MCF 10A (cell line): ENCODE data around the gene GMPPA. TPM values are rescaled to one million over a fixed set of nuclear protein-coding genes. Genes with fewer than 3 reads are reported as not detected.

Source experiments
- BruUV-seq: library from RNA; stranded (reverse); fragments of 400-500 nt; replicated peaks from 2 replicates; lab custom pipeline; 2021; lab: Mats Ljungman, UMichigan
- CTCF ChIA-PET: fragments of 300-600 bp; sonication (Branson Sonifier 250); formaldehyde crosslinking; extraction: SDS; loops from one replicate; lab custom pipeline; 2021; ENCODE audit warnings: antibody characterized with exemption, inconsistent platforms; lab: Yijun Ruan, JAX
- POLR2A ChIA-PET: fragments of 300-600, 350-650 bp; sonication (Branson Sonifier 250); formaldehyde crosslinking; extraction: SDS; loops from one replicate; lab custom pipeline; 2020; ENCODE audit warnings: antibody characterized with exemption, inconsistent platforms; lab: Yijun Ruan, JAX
- DNase-seq: peaks from one replicate; pipeline ENCODE4 v3.0.0-alpha.2; 2018; ENCODE audit not compliant: unreplicated experiment
- H3K27ac Mint-ChIP-seq: one replicate; pipeline ENCODE4 v1.8.0; 2022; ENCODE audit warnings: mild to moderate bottlenecking, low read depth, mixed read lengths; ENCODE audit not compliant: unreplicated experiment
- H3K27me3 Mint-ChIP-seq: one replicate; pipeline ENCODE4 v1.8.0; 2022; ENCODE audit warnings: mixed read lengths; ENCODE audit not compliant: insufficient read depth, unreplicated experiment
- H3K36me3 Mint-ChIP-seq: one replicate; pipeline ENCODE4 v1.8.0; 2022; ENCODE audit warnings: mild to moderate bottlenecking, moderate library complexity, mixed read lengths; ENCODE audit not compliant: insufficient read depth, unreplicated experiment
- H3K4me1 Mint-ChIP-seq: one replicate; pipeline ENCODE4 v1.8.0; 2022; ENCODE audit warnings: mixed read lengths; ENCODE audit not compliant: insufficient read depth, unreplicated experiment
- H3K4me3 Mint-ChIP-seq: one replicate; pipeline ENCODE4 v1.8.0; 2022; ENCODE audit warnings: mild to moderate bottlenecking, moderate library complexity, mixed read lengths; ENCODE audit not compliant: unreplicated experiment
- H3K9me3 Mint-ChIP-seq: one replicate; pipeline ENCODE4 v1.8.0; 2022; ENCODE audit warnings: mixed read lengths; ENCODE audit not compliant: unreplicated experiment
- intact Hi-C: fragments of 100-400 bp; cut with micrococcal nuclease; formaldehyde crosslinking; loops from 2 replicates; pipeline ENCODE4 v1.14.1; 2022
- total RNA-seq: library from RNA; stranded (reverse); gene quantifications from 2 replicates; pipeline ENCODE4 v1.2.3, GENCODE V29; 2022
- TF ChIP-seq, protein P1 (sequence below): fragments of 200-600 bp; IDR thresholded peaks from one replicate; pipeline ENCODE4 v1.8.0; 2022; ENCODE audit warnings: antibody characterized with exemption, mild to moderate bottlenecking; ENCODE audit not compliant: unreplicated experiment

GMPPA gene
- total RNA-seq, 1 experiment from 2014 or later = 70.7 TPM

DNA sequence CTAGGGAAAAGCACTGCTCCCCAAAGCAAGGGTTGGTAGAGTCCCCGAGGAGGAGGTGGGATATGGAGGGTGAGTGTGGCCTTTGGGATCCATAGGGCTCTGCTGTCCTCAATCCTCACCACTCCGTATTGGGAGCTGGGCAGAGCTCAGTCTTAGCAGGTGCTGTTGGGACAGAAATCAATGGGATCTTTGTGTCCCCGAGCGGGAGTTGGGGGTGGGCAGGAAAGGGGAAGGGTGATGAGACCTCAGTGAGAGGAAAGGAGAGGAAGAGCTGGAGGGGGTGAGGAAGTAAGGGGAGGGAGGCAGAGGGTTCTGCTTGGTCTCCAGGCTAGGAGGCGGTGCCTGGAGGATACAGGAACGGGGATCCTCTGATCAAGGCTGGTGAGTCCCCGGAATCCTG lies 18.2 kb downstream of the GMPPA start:
- peaks cover 14% of the 10 kb centered on the region for H3K4me1 Mint-ChIP-seq
- no TSS peak for BruUV-seq
- no peak for DNase-seq
- ChIA-PET POLR2A (interaction anchor here (0.7 kb wide), 1 partner anchor 17 kb away, joined by 3 read pairs; no protein-coding TSS in a partner anchor), CTCF (interaction anchor here (0.6 to 2.8 kb wide), 4 partner anchors 13 to 263 kb away, joined by 3 to 11 read pairs (median 3); partner anchors contain the start of gene TUBA4A)
- no peak overlapping the region for H3K27ac Mint-ChIP-seq
- H3K27me3 Mint-ChIP-seq = peaks cover 82% of the 10 kb centered on the region
- H3K9me3 Mint-ChIP-seq = no peaks in the 10 kb centered on the region
- intact Hi-C loops = no loop called here
- no peak overlapping the region for H3K4me3 Mint-ChIP-seq
- TF ChIP-seq, protein P1, sequence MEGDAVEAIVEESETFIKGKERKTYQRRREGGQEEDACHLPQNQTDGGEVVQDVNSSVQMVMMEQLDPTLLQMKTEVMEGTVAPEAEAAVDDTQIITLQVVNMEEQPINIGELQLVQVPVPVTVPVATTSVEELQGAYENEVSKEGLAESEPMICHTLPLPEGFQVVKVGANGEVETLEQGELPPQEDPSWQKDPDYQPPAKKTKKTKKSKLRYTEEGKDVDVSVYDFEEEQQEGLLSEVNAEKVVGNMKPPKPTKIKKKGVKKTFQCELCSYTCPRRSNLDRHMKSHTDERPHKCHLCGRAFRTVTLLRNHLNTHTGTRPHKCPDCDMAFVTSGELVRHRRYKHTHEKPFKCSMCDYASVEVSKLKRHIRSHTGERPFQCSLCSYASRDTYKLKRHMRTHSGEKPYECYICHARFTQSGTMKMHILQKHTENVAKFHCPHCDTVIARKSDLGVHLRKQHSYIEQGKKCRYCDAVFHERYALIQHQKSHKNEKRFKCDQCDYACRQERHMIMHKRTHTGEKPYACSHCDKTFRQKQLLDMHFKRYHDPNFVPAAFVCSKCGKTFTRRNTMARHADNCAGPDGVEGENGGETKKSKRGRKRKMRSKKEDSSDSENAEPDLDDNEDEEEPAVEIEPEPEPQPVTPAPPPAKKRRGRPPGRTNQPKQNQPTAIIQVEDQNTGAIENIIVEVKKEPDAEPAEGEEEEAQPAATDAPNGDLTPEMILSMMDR = no peak
- no peaks in the 10 kb centered on the region for H3K36me3 Mint-ChIP-seq

DNA sequence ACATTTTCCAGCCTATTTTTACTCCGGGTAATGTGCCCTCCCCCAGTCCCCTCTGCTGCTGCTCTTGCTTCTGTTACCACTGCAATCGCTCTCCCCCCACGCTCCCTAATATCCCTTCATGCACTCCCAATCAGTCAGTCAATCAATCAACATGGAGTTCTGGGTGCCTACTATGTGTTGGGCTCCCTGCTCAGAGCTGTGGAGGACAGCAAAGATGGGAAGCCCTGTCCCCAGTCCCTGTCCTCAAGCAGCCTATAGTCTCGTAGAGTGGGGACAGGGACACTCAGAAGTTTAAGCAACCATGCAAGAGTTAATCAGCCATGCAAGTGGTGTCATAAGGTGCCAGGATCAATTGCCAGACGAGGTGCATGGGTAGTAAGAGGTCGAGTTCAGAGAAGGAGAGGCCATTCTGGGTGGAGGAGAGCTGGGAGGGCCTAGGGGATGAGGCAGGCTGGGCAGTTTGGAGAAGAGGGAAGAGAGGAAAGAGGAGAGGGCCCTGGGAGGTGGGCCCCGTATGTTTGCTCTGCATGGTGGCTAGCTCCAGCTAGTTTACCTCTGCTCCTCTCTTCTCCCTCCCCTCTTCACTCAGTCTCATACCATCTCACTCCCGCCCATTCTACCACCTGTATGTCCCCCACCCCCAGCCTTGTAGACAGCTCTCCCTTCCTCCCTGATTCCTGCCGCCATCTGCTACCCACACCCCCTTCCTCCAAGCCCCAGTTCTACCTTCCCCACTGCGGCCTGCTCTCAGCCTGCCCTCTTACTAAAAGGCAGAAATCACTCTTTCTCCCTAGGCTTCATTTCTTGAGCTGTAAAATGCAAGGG lies 19.5 kb downstream of the GMPPA start:
- Mint-ChIP-seq H3K36me3 (no peaks in the 10 kb centered on the region), H3K9me3 (no peaks in the 10 kb centered on the region), H3K4me3 (no peak overlapping the region), H3K4me1 (peaks cover 18% of the 10 kb centered on the region), H3K27me3 (peaks cover 74% of the 10 kb centered on the region), H3K27ac (no peak overlapping the region)
- intact Hi-C loops = no loop called here
- TF ChIP-seq, protein P1 = no peak
- ChIA-PET POLR2A (no interaction called here), CTCF (interaction anchor here (0.5 to 2.8 kb wide), 9 partner anchors 8 to 531 kb away, joined by 3 to 28 read pairs (median 4); no protein-coding TSS in a partner anchor)
- no peak for DNase-seq
- BruUV-seq = no TSS peak

DNA sequence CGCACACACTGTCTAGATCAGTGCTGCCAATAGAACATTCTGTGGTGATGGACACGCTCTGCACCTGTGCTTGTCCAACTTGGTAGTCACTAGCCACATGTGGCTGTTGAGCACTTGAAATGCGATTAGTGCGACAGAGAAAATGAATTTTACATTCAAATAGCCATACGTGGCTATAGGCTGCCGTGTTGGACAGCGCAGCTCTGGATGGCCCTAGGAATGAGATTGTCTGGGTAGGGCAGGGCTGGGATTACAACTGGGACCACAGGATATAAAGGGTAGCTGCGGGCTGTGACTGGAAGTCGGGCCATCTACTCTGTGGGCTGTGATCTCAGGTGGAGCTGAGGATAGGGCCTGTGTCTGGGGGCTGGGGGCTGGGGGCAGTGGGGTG lies 20.8 kb downstream of the GMPPA start:
- BruUV-seq = no TSS peak
- ChIA-PET POLR2A (interaction anchor here (1.5 kb wide), 1 partner anchor 21 kb away, joined by 5 read pairs; the partner anchor contains the start of gene GMPPA), CTCF (interaction anchor here (1.1 to 2.2 kb wide), 7 partner anchors 8 to 117 kb away, joined by 3 to 28 read pairs (median 5); a partner anchor contains a TSS)
- Mint-ChIP-seq H3K36me3 (no peaks in the 10 kb centered on the region), H3K27ac (no peak overlapping the region), H3K4me1 (peaks cover 18% of the 10 kb centered on the region), H3K9me3 (no peaks in the 10 kb centered on the region), H3K4me3 (no peak overlapping the region), H3K27me3 (peaks cover 61% of the 10 kb centered on the region)
- intact Hi-C loops = no loop called here
- DNase-seq = no peak
- TF ChIP-seq, protein P1 = no peak

DNA sequence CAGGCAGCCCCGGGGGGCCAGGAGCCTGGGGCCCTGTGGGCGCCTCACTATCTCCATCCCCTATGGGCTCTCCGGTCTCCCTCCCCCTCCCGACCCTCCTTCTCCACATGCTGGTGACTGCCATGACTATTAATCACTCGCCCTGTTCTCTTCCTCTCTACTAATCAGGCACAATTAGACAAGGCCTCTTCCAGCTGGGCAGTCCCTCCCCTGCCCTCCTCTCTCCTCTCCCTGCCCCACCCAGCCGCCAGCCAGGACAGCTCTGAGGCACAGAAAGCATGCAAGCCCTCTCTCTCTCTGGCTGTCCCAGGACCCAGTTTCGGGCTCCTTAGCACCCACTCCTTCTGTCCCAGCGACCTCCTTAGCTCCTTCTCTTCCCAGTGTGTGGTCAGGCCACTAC lies 21.4 kb downstream of the GMPPA start:
- Mint-ChIP-seq H3K36me3 (no peaks in the 10 kb centered on the region), H3K27ac (no peak overlapping the region), H3K9me3 (no peaks in the 10 kb centered on the region), H3K4me1 (peaks cover 18% of the 10 kb centered on the region), H3K4me3 (no peak overlapping the region), H3K27me3 (peaks cover 59% of the 10 kb centered on the region)
- ChIA-PET POLR2A (interaction anchor here (0.6 to 1.5 kb wide), 2 partner anchors 21 to 755 kb away, joined by 4 to 5 read pairs; partner anchors contain the start of gene GMPPA), CTCF (interaction anchor here (0.5 to 2.1 kb wide), 11 partner anchors 10 to 117 kb away, joined by 3 to 26 read pairs (median 3); partner anchors contain the start of gene GMPPA)
- TF ChIP-seq, protein P1 = no peak
- BruUV-seq = no TSS peak
- intact Hi-C loops = no loop called here
- DNase-seq = no peak
